ENCODE data around the gene BOLL.
"Not testable (repeated sequence)": the region's sequence is repeated elsewhere in the genome, so short reads cannot be mapped to it uniquely, and the experiment has no call there.

Gene BOLL

DNA sequence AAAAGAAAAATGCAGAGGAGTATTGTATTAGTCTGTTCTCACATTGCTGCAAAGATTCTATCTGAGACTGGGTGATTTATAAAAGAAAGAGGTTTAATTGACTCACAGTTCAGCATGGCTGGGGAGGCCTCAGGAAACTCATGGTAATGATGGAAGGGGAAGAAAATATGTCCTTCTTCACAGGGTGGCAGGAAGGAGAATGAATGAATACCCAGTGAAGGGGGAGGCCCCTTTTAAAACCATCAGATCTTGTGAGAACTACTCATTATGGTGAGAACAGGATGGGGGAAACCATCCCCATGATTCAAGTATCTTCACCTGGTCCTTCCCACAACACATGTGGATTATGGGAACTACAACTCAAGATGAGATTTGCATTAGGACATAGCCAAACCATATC, 10.2 kb upstream of the BOLL start:
- DNase-seq, result no peak

GRCh38 chr2:197793456-197793855, 8.3 kb upstream of the BOLL start:
- peak in 1 of 2 experiments; percentile 23 for DNase-seq

GRCh38 chr2:197786010-197786877, 1.1 kb upstream of the BOLL start:
- no peak for DNase-seq

GRCh38 chr2:197782126-197782525, 3.0 kb downstream of the BOLL start:
- DNase-seq, result no peak

DNA sequence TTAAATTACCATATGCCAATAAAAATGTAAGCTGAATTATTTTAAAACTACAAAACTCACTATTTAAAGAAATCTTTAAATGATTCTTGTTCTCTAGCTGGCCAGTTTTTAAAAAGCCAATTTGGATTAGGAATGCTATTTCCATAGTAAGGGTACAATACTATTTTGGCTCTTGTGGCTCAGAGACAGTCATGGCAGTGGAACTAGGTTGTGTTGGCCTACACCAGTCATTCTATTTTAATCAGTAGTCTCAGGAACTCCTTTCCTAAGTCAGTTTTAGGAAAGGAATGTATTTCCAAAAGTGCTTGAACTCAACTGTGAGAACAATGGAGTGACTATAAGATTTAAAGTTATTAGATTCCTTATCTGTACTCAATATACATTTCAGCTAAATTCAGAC, 5.9 kb downstream of the BOLL start:
- DNase-seq, result no peak

- peak; percentile 3 to 41 for DNase-seq
Measured at GRCh38 chr2:197777823-197778407, 7.2 kb downstream of the BOLL start.

DNA sequence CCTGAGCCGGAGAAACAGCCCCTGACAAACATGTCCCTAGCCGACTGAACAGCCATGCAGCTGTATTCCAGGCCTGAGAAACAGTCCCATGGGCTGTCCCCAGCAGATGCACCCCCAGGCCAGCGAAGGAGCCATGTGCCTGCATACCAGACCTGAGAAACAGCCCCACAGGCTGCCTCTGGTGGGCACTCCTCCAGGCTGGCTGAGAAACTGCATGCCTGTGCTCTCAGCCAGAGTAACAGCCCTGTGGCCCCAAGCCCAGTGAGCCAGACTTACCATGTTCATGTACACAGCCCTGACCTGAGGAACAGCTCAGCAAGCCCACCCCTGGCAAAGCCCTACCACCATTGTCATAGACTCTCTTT, 24.8 kb downstream of the BOLL start:
- DNase-seq, result no peak

DNA sequence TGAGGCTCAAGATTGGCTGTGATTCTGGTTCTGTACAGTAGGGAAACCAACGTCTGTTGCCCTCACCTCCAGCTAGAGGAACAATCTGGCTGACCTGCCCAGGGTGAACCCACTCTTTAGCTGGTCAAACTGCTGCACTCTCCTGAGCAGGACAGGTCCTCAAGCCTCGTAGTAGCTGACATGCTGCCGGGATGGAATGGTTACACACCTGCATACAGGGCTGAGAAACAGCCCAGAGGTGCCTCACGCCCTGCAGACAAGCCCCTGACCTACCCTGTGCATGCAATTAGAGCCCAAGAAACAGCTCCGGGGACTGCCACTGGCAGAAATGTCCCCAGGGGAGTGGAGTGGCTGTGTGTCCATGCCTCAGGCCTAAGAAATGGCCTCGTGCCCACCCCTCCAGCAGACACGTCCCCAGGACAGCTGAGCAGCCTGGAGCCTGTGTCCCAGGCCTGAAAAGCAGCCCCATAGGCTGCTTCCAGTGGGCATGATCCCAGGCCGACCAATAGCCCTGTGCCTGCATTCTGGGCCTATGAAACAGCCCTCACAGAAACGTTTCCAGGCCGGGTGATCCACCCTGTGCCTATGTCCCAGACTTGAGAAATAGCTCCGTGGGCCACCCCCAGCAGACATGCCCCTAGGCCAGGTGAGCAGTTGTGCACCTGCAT, 25.4 kb downstream of the BOLL start:
- DNase-seq, result no peak

GRCh38 chr2:197759013-197759412, 26.1 kb downstream of the BOLL start:
- DNase-seq, result no peak

DNA sequence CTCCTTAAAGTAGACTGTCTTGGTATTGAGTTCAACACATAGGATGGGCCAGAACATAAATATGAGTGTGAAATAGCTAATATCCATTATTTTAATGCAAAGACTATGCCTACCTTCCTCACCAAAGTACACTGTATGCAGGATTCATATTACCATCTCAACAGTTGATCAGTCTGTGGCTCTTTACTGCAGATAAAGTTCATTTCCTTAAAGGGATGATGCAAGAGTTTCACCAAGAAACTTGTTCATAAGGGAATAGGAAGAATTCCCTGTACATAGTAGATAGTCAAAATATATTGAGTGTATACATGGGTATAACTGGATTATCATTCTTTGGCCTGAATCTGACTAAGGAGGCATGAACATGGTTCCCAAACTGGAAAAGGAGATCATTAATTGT, 44.9 kb downstream of the BOLL start:
- no peak for DNase-seq

- DNase-seq, result not testable (repeated sequence)
Measured at GRCh38 chr2:197728555-197729544, 56.3 kb downstream of the BOLL start.

DNA sequence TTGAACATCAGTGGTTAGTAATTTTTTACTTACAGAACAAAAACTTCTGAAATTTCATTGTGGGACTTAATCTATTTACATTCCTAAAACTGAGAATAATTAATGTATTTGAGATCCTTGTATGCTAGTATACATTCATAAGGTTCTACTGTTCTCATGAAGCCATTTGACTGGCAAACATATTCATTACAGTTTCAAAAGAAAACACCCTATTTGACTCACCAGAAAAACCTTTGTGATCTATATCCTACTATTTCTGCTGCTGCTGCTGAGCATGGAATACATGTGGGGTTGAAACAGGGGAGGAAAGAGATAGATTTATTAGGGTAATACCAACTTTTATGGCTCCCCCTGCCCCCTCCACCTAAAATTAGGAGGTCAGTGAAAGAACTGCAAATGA, 58.1 kb downstream of the BOLL start:
- DNase-seq, result no peak

GRCh38 chr2:197717863-197718262, 67.3 kb downstream of the BOLL start:
- DNase-seq, result no peak

DNA sequence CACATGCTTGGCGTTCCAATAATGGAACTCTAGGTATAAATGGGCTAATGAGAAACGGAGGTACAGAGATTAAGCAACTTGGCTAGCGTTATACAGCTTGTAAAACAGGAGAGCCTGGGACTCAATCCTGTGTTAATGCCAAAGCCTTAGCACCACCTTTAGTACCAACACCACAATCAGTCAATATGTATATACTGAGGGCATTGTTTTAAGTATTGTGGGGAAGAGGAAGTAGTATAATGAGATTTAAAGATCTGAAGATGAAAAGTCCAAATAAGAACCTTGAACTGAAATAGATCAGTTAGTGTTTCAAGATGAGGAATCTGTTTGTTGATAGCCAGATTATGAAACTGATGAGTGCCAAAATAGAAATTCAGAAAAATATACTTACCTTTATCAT, 71.8 kb downstream of the BOLL start:
- DNase-seq, result no peak

DNA sequence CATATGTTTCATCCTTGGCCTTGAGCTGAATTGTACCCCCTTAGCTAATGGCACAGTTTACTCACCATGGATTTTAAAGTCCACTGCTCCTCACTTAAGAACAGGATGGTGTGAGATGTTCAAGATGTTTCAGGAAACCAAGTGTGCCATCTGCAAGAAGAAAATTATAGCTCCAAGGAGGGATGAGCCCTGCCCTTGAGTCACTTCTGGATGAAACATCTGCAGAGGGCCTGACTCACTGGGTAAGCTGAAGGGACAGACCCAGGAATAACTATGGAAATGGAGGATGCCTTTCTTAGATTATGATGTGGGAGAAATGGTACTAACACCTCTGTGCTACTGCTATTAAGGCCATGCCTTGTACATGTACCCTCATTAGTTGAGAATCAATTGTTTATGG, 73.5 kb downstream of the BOLL start:
- no peak for DNase-seq

DNA sequence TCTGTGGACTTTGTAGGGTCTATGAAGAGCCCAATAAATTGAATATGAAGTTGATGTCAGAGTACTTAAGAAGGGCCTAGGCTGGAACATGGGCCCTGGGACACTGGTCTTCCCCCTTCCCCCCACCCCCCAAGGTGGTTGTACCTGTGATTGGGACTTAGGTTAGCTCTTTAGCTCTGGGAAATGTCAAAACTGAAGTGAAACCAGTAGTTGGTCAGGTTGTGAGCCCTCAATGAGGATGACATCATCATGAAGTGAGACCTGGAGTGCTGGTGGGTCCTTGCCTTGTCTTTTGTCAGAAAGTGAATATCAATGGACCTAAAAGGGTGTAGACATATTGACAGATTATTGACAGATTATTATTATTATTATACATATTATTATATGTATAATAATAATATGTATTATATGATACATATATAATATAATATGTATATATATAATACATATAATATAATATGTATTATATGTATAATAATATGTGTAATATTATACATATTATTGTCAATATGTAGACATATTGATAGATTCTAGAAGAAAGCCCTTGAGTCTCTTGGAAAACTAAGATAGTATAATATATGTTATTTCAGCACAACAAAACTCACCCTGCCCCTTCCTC, 74.6 kb downstream of the BOLL start:
- DNase-seq, result no peak

GRCh38 chr2:197709140-197709539, 76.0 kb downstream of the BOLL start:
- not testable (repeated sequence) for DNase-seq

DNA sequence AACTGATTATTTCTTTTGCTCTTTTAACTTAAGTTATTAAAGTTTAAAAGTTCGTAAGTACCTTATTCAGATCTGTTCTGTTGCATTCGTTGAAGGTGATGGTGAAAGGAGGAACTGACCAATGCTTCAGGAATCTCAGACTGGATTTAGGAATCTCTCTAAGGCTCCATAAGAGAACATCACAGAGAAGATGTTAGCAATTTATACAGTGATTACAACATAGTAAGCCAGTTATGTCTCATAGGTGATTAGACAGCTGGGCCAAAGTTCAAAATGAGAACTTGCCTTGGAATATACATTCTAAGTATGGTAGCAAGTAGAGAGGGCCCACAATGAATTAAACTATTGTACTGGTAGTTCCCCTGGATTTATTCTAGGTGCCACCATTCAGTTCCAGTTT, 76.8 kb downstream of the BOLL start:
- DNase-seq, result no peak

DNA sequence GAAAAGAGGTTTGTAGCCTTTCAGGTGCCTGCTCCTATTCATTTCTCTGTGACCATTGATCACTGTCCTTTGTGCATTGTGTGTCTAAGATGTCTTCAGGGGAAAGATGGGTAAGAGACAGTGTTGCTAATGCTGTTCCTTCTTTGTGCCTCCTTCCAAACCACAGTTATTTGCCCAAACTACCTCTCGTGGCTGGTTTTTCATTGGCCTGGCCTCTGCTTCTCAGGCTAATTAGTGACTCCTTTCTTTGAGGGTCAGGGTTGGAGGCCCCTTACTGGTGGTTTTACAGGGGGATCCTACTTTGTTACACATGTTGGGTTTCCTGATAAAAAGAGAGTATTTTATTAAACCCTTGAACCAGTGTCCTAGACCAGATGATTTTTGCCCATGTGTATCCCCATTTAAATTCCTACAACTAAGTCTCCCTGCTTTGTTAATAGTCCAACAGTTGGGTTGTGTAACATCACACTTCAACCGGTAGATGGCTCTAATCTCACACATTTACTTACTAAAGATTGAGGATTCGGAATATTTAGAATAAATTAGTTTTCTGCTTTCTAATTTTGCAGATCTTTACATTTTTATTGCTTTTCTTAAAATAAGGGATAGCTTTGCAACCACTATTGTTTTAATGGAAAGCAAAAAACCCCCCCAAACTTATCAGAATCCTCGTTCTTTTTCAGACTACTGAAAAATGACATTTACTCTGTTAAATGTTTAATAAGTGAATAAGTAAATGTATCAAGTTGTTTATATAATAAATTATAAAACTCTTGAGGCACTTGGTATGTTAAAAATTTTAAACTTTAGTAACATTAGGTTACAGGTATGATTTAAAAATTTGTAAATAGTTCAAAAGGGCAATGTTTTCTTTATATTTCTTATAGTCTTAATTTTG, 77.6 kb downstream of the BOLL start:
- DNase-seq, result peak in 1 of 2 experiments; percentile 48

- no peak for DNase-seq
Measured at GRCh38 chr2:197706839-197707207, 78.3 kb downstream of the BOLL start.

All from NCI-H446 (cell line).